ENCODE data around the gene INHBB. TPM values are rescaled to one million over a fixed set of nuclear protein-coding genes. Genes with fewer than 3 reads are reported as not detected.

Gene INHBB
- total and polyA plus RNA-seq, 9 of the 15 experiments (the other 6 are each of a cell fraction or from before 2014, with no cell fraction given): not detected

GRCh38 chr2:120375251-120376020 is 29.5 kb downstream of the INHBB start:
- Histone ChIP-seq H3K4me1 (replicated peaks in 1 of 2; ENCODE audit: control insufficient read depth in 2 of 2, insufficient read depth in 2 of 2, low read length in 2 of 2) (no peaks in the 10 kb centered on the region; a peak in 1 of 5 replicates), H3K36me3 (ENCODE audit: control insufficient read depth, insufficient read depth, low read length) (no peaks in the 10 kb centered on the region), H4K20me1 (replicated peaks; ENCODE audit: control insufficient read depth, insufficient read depth, low read length) (peaks cover 10% of the 10 kb centered on the region), H3K4me3 (no peak overlapping the region), H3K27me3 (ENCODE audit: control insufficient read depth in 2 of 2, insufficient read depth in 2 of 2, low read length in 2 of 2) (peaks cover 2 to 73% of the 10 kb centered on the region in 2 experiments; a peak in 3 of 5 replicates), H3K4me2 (ENCODE audit: insufficient read depth, low read length) (no peak overlapping the region), H3K79me2 (ENCODE audit: control insufficient read depth, insufficient read depth, low read length) (no peaks in the 10 kb centered on the region), H3K9ac (ENCODE audit: insufficient read depth in 1 of 2, low read depth in 2 of 2, low read length in 2 of 2) (no peak overlapping the region; a peak in 1 of 4 replicates), H2AFZ (ENCODE audit: low read depth, low read length) (no peak overlapping the region), H3K27ac (ENCODE audit: extremely low read depth, low read depth, low read length) (no peak overlapping the region), H3K9me3 (replicated peaks; ENCODE audit: control insufficient read depth, insufficient read depth, low read depth, low read length) (no peaks in the 10 kb centered on the region), H3K9me1 (ENCODE audit: control insufficient read depth, insufficient read depth, low read length) (no peaks in the 10 kb centered on the region)
- no TSS peak for BruUV-seq (replicated peaks)
- POLR2A ChIA-PET: interaction anchor here (0.6 to 1.1 kb wide), 2 partner anchors 9 kb away, joined by 3 read pairs; no protein-coding TSS in a partner anchor
- TF ChIP-seq ZBED1 (IDR thresholded peaks at IDR 0.05): no peak
- in situ Hi-C loops (cut with MboI) (no loop called here), intact Hi-C loops (cut with micrococcal nuclease) (no loop called here)
- FAIRE-seq (no peak), ATAC-seq (no peak), DNase-seq (ENCODE audit: extremely low read depth in 1 of 4, low spot score in 3 of 4) (no peak)
- CTCF ChIA-PET (ENCODE audit: low intra/inter-chr PET ratio): no interaction called here
- 0% methylated on average over 9 of the region's 14 CpGs for WGBS (ENCODE audit: insufficient coverage, low coverage, missing lambda C conversion rate)

- Histone ChIP-seq H3K4me2 (ENCODE audit: insufficient read depth, low read length) (no peak overlapping the region), H3K27ac (ENCODE audit: extremely low read depth, low read depth, low read length) (no peak overlapping the region), H3K4me3 (no peak overlapping the region), H3K79me2 (ENCODE audit: control insufficient read depth, insufficient read depth, low read length) (no peaks in the 10 kb centered on the region), H3K9ac (ENCODE audit: insufficient read depth in 1 of 2, low read depth in 2 of 2, low read length in 2 of 2) (no peak overlapping the region; a peak in 1 of 4 replicates), H3K9me3 (replicated peaks; ENCODE audit: control insufficient read depth, insufficient read depth, low read depth, low read length) (no peaks in the 10 kb centered on the region), H4K20me1 (replicated peaks; ENCODE audit: control insufficient read depth, insufficient read depth, low read length) (peaks cover 13% of the 10 kb centered on the region), H3K27me3 (ENCODE audit: control insufficient read depth in 2 of 2, insufficient read depth in 2 of 2, low read length in 2 of 2) (peaks cover 2 to 80% of the 10 kb centered on the region in 2 experiments; a peak in 4 of 5 replicates), H2AFZ (ENCODE audit: low read depth, low read length) (no peak overlapping the region), H3K9me1 (ENCODE audit: control insufficient read depth, insufficient read depth, low read length) (no peaks in the 10 kb centered on the region), H3K36me3 (ENCODE audit: control insufficient read depth, insufficient read depth, low read length) (no peaks in the 10 kb centered on the region), H3K4me1 (replicated peaks in 1 of 2; ENCODE audit: control insufficient read depth in 2 of 2, insufficient read depth in 2 of 2, low read length in 2 of 2) (no peaks in the 10 kb centered on the region; a peak in 1 of 5 replicates)
- intact Hi-C loops (cut with micrococcal nuclease) (no loop called here), in situ Hi-C loops (cut with MboI) (no loop called here)
- no TSS peak for BruUV-seq (replicated peaks)
- WGBS (ENCODE audit: insufficient coverage, low coverage, missing lambda C conversion rate): 2% methylated on average over 12 of the region's 12 CpGs
- no peak for FAIRE-seq
- ATAC-seq: no peak
- CTCF ChIA-PET (ENCODE audit: low intra/inter-chr PET ratio): no interaction called here
- no peak for TF ChIP-seq ZFX (CRISPR knock-in tag; IDR thresholded peaks at IDR 0.05)
- TF ChIP-seq ZNF699 (CRISPR knock-in tag; IDR thresholded peaks at IDR 0.05; ENCODE audit: insufficient replicate concordance): no peak
- TF ChIP-seq ATF1 (CRISPR knock-in tag; IDR thresholded peaks at IDR 0.05): no peak
- no peak for TF ChIP-seq ATF1 (tag; IDR thresholded peaks at IDR 0.05)
- TF ChIP-seq RAD21 (CRISPR knock-in tag; conservative IDR thresholded peaks at IDR 0.05 in 1 of 2, IDR thresholded peaks at IDR 0.05 in 1 of 2): no peak
- no peak for TF ChIP-seq PCBP1 (IDR thresholded peaks at IDR 0.05; ENCODE audit: low read depth, low read length, poor library complexity, severe bottlenecking)
- POLR2A ChIA-PET: no interaction called here
- no peak for DNase-seq (ENCODE audit: extremely low read depth in 1 of 4, low spot score in 3 of 4)
Observed at GRCh38 chr2:120376101-120376500, 30.2 kb downstream of the INHBB start.

Measured in K562 (cell line).